Measurements from ENCODE around the gene GALR3.

The GALR3 gene

DNA sequence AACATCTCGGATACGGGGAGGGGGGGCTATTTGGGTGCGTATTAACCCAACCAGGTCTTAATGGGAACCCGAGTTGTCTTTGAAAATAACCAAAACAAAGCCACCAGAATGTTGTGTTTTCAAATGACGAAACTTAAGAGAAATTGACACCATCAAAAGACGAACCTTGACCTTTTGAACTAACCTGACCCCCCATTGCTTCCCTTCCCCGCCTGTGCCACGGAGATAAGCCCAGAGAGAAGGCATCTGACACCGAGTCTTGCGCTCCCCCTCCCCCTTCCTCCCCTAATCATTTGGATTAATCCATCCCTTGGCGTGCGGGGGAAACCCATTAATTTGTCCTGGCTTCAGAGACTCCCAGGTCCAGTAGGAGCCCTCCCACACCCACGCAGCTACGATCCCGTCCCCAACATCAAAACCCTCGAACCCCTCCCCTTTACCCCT lies 20.0 kb upstream of the GALR3 start:
- DNase-seq (ENCODE audit: low spot score) = no peak

DNA sequence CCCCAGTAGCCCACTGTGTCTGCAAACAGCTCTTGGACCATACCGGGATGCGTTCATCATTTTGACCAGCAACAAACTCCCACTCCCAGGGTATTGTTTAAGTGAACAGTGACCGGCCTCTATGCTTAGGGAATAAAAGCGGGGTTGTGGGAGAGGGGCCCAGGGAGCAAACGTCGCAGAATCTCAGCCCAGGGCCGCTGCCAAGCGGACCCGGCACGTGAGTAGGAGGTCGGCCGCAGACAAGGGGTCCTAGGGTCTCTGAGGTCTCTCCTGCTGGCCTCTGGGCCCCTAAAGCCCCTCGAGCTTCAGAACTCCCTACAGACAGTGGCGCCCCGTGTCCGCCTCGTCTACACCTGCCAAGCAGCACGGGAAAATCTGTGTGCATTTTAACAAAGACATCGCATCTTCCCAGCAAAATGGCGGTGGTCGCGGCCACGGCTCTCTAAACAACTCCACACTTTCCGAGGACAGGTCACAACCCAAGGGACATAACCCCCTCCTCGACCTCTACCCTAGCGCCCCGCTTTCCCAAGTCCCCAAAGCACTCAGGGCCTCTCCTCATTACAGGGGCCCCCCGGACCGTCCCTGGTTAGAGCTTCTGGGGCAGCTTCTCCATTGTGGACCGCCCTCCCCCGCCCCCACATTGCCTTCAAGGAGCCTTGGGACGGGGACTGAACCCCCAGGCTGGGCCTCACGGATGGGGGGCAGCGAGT lies 19.4 kb upstream of the GALR3 start:
- DNase-seq (ENCODE audit: low spot score) = no peak

DNA sequence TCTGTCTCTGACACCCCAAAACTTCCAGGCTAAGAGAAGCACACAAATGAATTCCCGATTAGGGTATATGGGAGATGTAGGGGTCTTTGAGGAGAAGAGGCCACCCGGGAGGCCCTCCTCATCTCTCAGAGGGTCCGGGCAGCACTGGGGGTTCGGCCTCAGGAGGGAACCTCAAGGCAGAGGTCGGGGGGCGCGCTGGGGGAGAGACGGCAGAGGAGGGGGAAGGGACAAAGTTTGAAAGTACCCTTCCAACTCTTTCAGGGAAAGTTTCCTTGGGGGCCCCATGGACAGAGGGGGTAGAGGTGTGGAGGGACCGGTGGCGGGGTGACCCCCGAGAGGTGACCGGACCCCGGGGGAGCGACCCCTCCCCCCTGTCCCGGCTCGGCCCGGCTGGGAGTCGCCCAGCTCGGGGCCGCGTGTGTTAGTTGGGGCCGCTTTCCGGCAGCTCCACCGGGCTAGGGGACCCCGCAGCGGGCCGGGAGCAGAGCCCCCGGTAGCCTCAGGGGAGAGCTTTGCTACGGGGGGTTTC lies 18.8 kb upstream of the GALR3 start:
- no peak for DNase-seq (ENCODE audit: low spot score)

DNA sequence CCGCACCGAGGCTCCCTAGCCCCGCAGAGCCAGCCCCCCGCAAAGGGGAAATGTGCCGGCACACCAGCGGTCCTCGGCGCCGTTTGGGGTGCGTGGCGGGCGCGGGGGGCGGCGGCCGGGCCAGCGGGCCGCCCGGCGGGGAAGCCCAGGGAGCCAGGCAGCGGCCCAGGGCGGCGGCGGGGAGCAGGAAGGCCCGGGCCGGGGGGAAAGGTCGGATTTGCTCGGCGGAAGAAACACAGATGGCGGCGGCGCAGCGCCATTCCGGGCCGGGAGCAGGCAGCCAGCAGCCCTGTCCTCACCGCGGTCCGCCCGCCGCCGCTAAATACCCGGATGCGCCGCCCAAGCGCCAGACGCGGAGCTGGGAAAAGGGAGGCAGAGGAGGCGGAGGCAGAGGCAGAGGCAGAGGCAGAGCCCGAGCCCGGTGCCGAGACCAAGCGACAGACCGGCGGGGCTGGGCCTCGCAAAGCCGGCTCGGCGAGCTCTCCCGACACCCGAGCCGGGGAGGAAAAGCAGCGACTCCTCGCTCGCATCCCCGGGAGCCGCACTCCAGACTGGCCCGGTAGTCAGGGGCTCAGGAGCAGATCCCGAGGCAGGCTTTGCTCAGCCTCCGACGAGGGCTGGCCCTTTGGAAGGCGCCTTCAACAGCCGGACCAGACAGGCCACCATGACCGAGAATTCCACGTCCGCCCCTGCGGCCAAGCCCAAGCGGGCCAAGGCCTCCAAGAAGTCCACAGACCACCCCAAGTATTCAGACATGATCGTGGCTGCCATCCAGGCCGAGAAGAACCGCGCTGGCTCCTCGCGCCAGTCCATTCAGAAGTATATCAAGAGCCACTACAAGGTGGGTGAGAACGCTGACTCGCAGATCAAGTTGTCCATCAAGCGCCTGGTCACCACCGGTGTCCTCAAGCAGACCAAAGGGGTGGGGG lies 18.0 kb upstream of the GALR3 start:
- DNase-seq (ENCODE audit: low spot score) = peak; percentile 85

DNA sequence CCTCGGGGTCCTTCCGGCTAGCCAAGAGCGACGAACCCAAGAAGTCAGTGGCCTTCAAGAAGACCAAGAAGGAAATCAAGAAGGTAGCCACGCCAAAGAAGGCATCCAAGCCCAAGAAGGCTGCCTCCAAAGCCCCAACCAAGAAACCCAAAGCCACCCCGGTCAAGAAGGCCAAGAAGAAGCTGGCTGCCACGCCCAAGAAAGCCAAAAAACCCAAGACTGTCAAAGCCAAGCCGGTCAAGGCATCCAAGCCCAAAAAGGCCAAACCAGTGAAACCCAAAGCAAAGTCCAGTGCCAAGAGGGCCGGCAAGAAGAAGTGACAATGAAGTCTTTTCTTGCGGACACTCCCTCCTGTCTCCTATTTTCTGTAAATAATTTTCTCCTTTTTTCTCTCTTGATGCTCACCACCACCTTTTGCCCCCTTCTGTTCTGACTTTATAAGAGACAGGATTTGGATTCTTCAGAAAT lies 17.3 kb upstream of the GALR3 start:
- no peak for DNase-seq (ENCODE audit: low spot score)

DNA sequence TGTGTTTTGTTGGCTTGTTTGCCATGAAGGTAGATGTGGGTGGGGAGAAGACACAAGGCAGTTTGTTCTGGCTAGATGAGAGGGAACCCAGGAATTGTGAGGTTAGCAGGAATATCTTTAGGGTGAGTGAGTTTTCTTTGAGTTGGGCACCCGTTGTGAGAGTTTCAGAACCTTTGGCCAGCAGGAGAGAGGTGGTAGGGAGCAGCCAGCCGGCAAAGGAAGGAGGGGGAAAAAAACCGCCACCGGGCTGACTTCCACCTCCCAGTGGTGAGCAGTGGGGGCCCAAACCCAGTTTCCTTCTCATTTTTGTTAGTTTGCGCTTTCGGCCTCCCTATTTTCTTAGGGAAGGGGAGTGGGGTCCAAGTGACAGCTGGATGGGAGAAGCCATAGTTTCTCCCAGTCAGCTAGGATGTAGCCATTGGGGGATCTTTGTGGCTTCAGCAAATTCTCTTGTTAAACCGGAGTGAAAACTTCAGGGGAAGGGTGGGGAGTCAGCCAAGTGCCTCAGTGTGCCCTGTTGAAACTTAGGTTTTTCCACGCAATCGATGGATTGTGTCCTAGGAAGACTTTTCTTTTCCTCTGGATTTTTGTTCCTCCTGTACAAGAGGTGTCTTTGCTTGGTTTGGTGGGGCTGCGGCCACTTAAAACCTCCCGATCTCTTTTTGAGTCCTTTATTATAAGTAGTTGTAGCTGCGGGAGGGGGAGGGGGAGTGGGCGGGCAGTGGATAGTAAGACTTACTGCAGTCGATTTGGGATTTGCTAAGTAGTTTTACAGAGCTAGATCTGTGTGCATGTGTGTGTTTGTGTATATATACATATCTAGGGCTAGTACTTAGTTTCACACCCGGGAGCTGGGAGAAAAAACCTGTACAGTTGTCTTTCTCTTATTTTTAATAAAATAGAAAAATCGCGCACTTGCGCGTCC lies 16.5 kb upstream of the GALR3 start:
- DNase-seq (ENCODE audit: low spot score) = no peak

DNA sequence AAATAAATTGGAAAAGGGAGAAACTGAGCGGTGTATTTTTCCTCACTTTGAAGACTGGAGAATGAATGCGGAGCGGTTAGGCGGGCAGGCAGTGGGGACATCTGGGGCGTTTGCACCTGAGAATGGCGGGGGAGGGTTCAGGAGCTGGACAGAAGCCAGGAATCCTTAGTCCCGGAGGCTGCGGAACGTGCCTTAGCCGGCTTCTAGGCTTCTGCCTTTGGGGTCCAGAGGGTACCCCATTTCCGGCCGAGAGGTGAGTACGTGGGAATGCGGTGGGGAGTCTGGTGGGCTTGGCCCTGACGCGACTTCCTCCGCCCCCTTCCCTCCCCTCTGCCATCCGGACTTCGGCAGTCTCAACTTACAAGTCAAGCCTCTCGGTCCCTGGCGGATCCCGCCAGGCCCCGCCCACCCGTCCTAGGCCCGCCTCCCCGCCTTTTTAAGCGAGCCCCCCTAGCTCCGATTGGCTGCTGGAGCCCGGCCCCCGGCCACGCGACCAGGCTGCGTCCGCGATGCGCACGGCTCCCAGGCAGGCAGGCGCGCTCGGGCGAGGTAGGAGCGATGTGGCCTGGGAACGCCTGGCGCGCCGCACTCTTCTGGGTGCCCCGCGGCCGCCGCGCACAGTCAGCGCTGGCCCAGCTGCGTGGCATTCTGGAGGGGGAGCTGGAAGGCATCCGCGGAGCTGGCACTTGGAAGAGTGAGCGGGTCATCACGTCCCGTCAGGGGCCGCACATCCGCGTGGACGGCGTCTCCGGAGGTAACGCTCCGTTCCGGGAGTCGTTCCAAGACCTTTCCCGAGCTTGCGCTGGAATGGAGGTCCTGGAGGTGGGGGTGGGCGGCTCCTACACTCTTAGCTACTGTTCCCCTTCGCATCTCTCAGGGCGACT lies 15.5 kb upstream of the GALR3 start, which contains the start of gene GCAT:
TSS of gene GCAT (plus strand) at position 525 of the 884 bp plus-strand sequence. CDS start at position 559, 34 bp downstream.
- DNase-seq (ENCODE audit: low spot score) = peak; percentile 94

DNA sequence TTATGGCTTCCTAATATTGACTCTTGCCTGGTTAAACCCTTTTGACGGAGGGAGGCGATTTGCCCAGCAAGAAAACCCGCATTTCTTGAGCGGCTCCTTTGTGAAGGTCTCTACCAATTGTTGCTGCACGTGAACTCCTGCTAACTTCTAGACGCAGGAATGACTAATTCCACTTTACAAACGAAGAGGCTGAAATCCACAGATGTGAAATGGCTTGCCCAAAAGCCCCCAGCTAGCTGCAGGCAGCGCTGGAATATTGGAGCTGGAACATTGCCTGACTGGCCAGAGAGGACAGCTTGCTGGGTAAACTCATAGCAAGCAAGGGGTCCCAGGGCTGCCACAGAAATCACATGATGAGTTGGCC lies 14.9 kb upstream of the GALR3 start:
- DNase-seq (ENCODE audit: low spot score) = no peak

DNA sequence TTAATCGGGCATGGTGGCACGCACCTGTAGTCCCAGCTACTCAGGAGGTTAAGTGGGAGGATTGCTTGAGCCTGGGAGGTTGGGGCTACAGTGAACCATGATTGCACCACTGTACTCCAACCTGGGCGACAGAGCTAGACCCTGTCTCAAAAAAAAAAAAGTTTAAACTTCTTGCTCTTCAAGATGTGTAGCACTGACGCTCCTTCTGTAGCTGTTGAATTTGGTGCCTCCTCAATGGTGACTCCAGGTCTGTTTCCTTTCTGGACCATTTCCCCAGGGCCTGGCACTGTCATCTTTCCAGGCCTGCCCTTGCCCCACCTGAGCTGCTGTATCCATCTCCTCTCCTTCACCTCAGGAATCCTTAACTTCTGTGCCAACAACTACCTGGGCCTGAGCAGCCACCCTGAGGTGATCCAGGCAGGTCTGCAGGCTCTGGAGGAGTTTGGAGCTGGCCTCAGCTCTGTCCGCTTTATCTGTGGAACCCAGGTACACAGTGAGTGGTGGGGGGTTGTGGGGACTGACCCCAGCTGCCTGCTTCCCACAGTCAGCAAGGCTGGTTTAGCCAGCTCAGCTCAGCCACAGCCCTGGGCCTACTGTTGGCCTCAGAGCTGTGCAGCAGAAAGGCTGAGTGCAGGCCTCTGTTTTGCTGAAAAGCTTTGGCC lies 13.4 kb upstream of the GALR3 start:
- no peak for DNase-seq (ENCODE audit: low spot score)

DNA sequence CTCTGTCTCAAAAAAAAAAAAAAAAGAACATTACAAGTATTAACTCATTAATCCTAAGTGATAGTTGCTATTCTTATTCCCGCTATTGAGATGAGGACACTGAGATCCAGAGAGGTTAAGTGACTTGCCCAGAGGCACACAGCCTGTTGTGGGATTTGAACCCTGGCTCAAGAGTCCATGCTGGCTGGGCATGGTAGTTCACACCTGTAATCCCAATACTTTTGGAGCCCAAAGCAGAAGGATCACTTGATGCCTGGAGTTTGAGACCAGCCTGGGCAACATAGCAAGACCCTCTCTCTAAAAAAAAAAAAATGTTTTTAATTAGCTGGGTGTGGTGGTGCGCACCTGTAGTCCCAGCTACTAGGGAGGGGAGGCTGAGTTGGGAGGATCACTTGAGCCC lies 11.3 kb upstream of the GALR3 start:
- DNase-seq (ENCODE audit: low spot score) = no peak

DNA sequence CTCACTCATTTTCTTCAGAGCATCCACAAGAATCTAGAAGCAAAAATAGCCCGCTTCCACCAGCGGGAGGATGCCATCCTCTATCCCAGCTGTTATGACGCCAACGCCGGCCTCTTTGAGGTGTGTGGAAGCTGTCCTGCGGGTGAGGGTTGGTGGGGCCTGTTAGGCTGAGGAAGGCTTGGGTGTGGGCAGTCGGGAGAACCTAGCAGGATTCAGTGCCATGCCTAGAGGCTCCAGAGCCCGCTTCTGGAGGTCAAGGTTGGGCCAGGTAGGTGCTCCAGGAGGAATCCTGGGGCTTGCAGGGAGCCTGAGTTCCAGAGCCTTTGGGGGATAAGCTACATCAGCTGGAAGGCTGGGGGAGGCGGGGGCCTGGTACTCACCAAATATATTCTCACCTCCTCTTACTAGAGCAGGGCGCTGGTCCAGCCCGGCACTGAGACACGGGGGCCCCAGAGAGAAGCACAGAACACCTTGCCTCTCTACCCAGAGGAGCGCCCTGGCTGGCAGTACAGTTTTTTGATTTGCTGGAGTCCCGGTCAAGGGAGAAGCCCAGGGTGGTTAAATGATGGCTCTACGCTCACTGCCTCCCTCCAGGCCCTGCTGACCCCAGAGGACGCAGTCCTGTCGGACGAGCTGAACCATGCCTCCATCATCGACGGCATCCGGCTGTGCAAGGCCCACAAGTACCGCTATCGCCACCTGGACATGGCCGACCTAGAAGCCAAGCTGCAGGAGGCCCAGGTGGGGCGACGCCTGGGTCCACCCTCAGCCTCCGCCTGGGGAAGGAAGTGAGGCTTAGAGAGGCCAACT lies 10.1 kb upstream of the GALR3 start:
- DNase-seq (ENCODE audit: low spot score) = no peak

DNA sequence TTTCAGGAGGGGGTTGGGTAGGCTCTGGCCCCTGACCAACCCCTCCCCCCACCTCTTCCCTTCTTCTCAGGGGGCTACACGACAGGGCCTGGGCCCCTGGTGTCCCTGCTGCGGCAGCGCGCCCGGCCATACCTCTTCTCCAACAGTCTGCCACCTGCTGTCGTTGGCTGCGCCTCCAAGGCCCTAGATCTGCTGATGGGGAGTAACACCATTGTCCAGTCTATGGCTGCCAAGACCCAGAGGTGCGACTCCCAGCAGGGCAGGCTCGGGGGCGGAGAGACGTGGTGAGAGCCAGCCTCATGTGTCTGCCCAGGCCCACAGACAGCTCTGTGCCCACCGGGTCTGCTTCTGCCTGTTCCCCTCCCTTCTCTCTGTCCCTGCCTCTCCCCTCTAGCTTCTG lies 7.6 kb upstream of the GALR3 start:
- no peak for DNase-seq (ENCODE audit: low spot score)

DNA sequence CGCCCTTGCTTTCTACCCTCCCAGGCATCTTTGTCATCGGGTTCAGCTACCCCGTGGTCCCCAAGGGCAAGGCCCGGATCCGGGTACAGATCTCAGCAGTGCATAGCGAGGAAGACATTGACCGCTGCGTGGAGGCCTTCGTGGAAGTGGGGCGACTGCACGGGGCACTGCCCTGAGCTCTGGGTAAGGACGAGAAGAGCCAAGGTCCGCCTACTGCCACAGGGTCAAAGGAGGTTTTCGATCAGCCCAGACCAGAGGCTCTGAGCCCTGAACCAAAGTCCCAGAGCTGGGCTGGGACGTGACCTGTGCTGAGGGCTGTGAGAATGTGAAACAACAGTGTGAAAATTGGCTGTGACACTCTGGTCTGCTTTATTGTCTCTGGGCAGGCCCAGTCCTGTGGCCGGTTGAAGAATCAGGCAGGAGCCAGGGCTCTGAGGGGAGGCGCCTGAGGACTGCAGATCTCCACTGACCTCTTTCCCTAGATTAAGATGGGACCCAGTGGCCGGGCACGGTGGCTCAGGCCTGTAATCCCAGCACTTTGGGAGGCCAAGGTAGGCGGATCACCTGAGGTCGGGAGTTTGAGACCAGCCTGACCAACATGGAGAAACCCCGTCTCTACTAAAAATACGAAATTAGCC lies 6.5 kb upstream of the GALR3 start:
- no peak for DNase-seq (ENCODE audit: low spot score)

DNA sequence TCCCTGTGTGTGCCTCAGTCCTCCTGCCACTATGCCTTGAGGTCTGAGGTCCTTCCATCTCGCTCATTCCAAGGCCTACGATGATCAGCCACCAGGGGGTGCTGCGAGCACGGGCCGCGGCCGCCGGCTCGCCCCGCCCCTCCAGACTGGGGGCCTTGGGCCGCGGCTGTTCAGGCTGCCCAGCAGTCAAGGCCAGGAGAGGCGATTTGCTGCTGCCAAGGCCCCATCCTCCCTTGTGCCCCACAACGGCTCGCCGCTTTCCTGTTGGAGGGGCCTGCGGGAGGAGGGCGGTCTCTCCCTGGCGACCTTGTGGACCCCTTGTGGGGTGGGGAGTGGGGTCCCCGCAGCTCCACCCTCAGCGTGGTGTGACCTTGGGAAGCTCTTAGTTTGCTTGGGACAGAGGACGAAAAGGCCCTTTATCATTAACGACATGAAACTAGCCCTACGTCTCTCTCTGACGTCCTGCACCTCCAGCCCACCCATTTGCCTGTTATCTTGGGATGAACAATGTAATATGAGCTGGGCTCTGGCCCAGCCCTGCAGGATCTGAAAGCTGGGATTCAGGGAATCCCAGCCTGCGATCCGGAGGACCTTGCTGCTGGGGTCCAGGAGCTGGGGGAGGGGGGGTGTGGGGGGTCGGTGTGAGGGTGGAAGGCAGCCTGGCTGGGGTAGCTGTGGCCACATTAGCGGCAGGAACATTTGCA lies 5.3 kb upstream of the GALR3 start:
- DNase-seq (ENCODE audit: low spot score) = peak; percentile 78

DNA sequence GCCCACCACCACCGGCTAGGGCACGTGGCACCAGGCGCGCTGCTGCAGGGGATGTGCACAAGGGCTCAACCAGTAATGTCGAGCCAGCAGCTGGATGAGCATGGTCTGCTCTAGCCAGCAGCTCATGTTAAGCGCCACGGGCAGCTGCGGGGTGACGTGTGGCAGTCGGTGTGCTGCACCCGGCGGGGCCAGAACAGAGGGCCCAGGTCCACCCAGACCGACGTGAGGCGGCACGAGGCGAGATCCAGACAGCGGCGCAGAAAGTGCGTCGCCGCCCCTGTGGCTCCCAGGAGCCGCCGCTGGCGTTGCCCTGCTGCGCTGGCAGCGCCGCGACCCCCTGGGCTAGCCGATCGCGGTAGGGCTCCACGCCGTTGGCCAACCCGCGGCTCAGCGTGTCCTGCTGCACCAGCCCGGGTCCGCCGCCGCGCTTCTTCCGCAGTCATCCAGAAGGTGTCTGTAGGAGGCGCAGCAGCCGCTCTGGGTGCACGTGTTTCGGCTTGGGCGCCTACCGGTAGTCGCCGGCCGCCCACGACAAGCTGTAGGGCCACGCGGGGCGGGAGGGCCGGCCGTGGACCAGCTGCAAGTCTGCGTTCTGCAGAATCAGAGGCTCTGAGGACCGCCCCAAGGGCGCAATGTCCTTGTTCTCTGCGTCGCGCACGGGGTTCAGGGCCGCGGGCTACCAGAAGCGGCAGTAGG lies 4.6 kb upstream of the GALR3 start:
- DNase-seq (ENCODE audit: low spot score) = no peak

DNA sequence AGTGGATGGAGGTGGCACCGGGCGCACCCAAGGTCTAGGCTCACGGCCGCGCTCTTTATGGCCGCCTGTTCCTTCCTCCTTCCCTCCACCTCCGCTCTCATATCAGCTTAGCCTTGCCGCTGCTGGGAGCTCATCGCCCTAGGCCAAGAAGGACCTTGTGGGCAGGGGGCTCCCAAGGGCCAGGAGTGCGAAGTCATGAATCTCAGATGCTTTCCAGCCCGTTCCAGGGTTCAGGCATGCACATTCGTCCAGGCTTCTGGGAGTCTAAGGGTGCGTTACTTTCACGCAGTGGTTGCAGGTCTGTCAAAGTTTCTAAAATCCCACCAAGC lies 4.1 kb upstream of the GALR3 start:
- DNase-seq (ENCODE audit: low spot score) = no peak

DNA sequence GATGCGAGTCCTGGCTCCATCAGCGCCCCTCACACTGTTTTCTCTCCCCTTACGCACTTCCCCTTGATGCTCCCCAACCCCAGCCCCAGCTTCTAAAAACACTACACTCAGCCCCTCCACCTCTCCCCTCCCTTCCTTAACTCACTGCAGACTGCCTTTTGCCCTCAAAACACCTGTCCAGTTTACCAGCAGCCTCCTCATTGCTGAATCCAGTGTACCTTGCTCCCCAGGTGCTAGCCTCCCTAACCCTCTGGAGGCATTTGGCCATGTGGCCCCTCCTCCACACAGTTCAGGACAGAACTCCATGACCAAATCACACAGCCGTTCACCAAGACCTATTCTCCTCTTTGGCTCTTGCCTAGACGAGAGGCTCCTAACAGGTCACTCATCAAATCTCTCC lies 2.8 kb upstream of the GALR3 start:
- DNase-seq (ENCODE audit: low spot score) = no peak
